ENCODE measurements around the gene PIEZO1. TPM values are rescaled to one million over a fixed set of nuclear protein-coding genes. Genes with fewer than 3 reads are reported as not detected.

PIEZO1 gene
- total and polyA plus RNA-seq, 9 of the 15 experiments (the other 6 are each of a cell fraction or from before 2014, with no cell fraction given), result 3.6 to 432 (median 131) TPM

GRCh38 chr16:88734361-88734728, 50.7 kb downstream of the PIEZO1 start:
- Histone ChIP-seq H3K4me2 (ENCODE audit: insufficient read depth, low read length) (no peak overlapping the region), H3K79me2 (ENCODE audit: control insufficient read depth, insufficient read depth, low read length) (peaks cover 7% of the 10 kb centered on the region; the same call in 2 of the 3 replicates), H4K20me1 (replicated peaks; ENCODE audit: control insufficient read depth, insufficient read depth, low read length) (peaks cover 8% of the 10 kb centered on the region), H3K9ac (ENCODE audit: insufficient read depth in 1 of 2, low read depth in 2 of 2, low read length in 2 of 2) (no peak overlapping the region; a peak in 1 of 4 replicates), H3K36me3 (ENCODE audit: control insufficient read depth, insufficient read depth, low read length) (peaks cover 97% of the 10 kb centered on the region), H3K27me3 (ENCODE audit: control insufficient read depth in 2 of 2, insufficient read depth in 2 of 2, low read length in 2 of 2) (no peaks in the 10 kb centered on the region), H3K9me1 (ENCODE audit: control insufficient read depth, insufficient read depth, low read length) (no peaks in the 10 kb centered on the region), H3K9me3 (replicated peaks; ENCODE audit: control insufficient read depth, insufficient read depth, low read depth, low read length) (no peaks in the 10 kb centered on the region), H3K27ac (ENCODE audit: extremely low read depth, low read depth, low read length) (no peak overlapping the region), H2AFZ (ENCODE audit: low read depth, low read length) (no peak overlapping the region), H3K4me3 (no peak overlapping the region), H3K4me1 (replicated peaks in 1 of 2; ENCODE audit: control insufficient read depth in 2 of 2, insufficient read depth in 2 of 2, low read length in 2 of 2) (peaks cover 0 to 86% of the 10 kb centered on the region in 2 experiments; a peak in 3 of 5 replicates)
- ChIA-PET POLR2A (interaction anchor here (0.9 to 1.5 kb wide), 2 partner anchors 39 to 77 kb away, joined by 3 read pairs; partner anchors contain the start of gene APRT), CTCF (ENCODE audit: low intra/inter-chr PET ratio) (no interaction called here)
- no peak for DNase-seq (ENCODE audit: extremely low read depth in 1 of 4, low spot score in 3 of 4)
- ATAC-seq, result no peak
- intact Hi-C loops (cut with micrococcal nuclease), result no loop called here
- TF ChIP-seq GABPB2 (CRISPR knock-in tag; conservative IDR thresholded peaks at IDR 0.05) (no peak), ZNF780A (CRISPR knock-in tag; IDR thresholded peaks at IDR 0.05) (no peak), ZFP1 (CRISPR knock-in tag; IDR thresholded peaks at IDR 0.05) (no peak), ELK3 (CRISPR knock-in tag; IDR thresholded peaks at IDR 0.05) (no peak), POLR2G (IDR thresholded peaks at IDR 0.05; ENCODE audit: low read depth, low read length) (0 out of 2 replicates have a peak, but pooled peaks have one; percentile 6), TAL1 (IDR thresholded peaks at IDR 0.05) (no peak), ZBTB33 (CRISPR knock-in tag; IDR thresholded peaks at IDR 0.05) (peak; percentile 58; the same call in 1 of the 2 replicates), RBM22 (IDR thresholded peaks at IDR 0.05; ENCODE audit: low read depth, low read length, poor library complexity, severe bottlenecking) (peak; percentile 6), CHCHD3 (CRISPR knock-in tag; IDR thresholded peaks at IDR 0.05) (no peak)
- 94% methylated on average over 19 of the region's 23 CpGs for WGBS (ENCODE audit: insufficient coverage, low coverage, missing lambda C conversion rate)
- BruUV-seq (replicated peaks), result TSS peak; percentile 37
- no peak for FAIRE-seq
- in situ Hi-C loops (cut with MboI), result no loop called here
